NT2/D1 (cell line): ENCODE measurements around the gene LRRC36.
"Not testable (repeated sequence)": the region's sequence is repeated elsewhere in the genome, so short reads cannot be mapped to it uniquely, and the experiment has no call there.

Source experiments
- DNase-seq: peaks from one replicate; pipeline ENCODE4 v3.0.0-alpha.2; 2011; ENCODE audit warnings: low read depth, low spot score
- H3K27me3 ChIP-seq: 2 replicates; pipeline ENCODE4 v1.6.0; 2011; ENCODE audit warnings: mild to moderate bottlenecking; ENCODE audit not compliant: insufficient read length, insufficient read depth
- H3K36me3 ChIP-seq: 2 replicates; pipeline ENCODE4 v1.6.1; 2011; ENCODE audit warnings: mild to moderate bottlenecking, low read length, mixed read lengths; ENCODE audit not compliant: insufficient read depth, insufficient read length
- H3K4me1 ChIP-seq: 2 replicates; pipeline ENCODE4 v1.5.1; 2011; ENCODE audit not compliant: insufficient read depth, insufficient read length
- H3K4me3 ChIP-seq: 2 replicates; pipeline ENCODE4 v1.5.1; 2011; ENCODE audit warnings: low read depth; ENCODE audit not compliant: insufficient read length
- H3K9ac ChIP-seq: 2 replicates; pipeline ENCODE4 v1.6.0; 2011; ENCODE audit warnings: low read depth; ENCODE audit not compliant: insufficient read length
- H3K9me3 ChIP-seq: 2 replicates; pipeline ENCODE4 v1.5.1; 2011; ENCODE audit warnings: mild to moderate bottlenecking, low read length; ENCODE audit not compliant: insufficient read depth
- SUZ12 ChIP-seq: IDR thresholded peaks from 2 replicates; pipeline ENCODE4 v1.6.1; 2011; ENCODE audit not compliant: insufficient read length, insufficient read depth; ENCODE audit errors: extremely low read depth
- YY1 ChIP-seq: IDR thresholded peaks from 2 replicates; pipeline ENCODE4 v1.6.1; 2011; ENCODE audit not compliant: insufficient read length, insufficient read depth
- ZNF274 ChIP-seq: IDR thresholded peaks from 2 replicates; pipeline ENCODE4 v1.6.1; 2011; ENCODE audit warnings: mild to moderate bottlenecking, low read depth, low read length

Gene LRRC36

DNA sequence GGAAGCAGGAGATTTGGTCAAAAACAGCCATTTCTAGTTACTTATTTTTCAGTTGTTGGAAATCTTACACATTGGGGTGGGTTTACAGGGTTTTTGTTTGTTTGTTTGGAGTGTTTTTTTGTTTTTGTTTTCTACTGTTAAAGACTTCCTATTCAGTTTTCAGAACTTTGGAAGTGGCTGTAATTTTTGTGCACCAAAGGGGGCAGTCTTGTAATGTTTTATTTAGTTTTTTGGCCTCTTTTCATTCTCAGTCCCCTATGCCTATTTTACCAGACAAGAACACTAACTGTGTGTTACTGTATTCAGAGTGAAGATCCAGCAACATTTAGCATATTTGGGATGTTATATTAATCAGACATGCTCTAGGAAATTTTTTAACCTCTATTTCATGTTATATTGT lies 46.0 kb downstream of the LRRC36 start:
- H3K36me3 ChIP-seq = no peaks in the 10 kb centered on the region
- H3K27me3 ChIP-seq = peaks cover 4% of the 10 kb centered on the region
- H3K9ac ChIP-seq = no peak overlapping the region
- no peaks in the 10 kb centered on the region for H3K4me1 ChIP-seq
- H3K4me3 ChIP-seq = no peak overlapping the region
- TF ChIP-seq ZNF274 (no peak), YY1 (no peak), SUZ12 (no peak)
- DNase-seq = no peak
- no peaks in the 10 kb centered on the region for H3K9me3 ChIP-seq

DNA sequence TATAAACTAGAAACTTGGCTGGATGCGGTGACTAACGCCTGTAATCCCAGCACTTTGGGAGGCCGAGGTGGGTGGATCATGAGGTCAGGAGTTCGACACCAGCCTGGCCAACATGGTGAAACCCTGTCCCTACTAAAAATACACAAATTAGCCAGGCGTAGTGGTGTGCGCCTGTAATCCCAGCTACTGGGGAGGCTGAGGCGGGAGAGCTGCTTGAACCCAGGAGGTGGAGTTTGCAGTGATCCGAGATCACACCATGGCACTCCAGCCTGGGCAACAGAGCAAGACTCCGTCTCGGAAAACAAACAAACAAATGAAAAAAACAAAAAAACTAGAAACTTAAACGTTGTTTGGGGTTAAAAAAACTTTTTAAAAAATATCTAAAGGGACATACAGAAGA lies 49.4 kb downstream of the LRRC36 start:
- not testable (repeated sequence) for H3K9ac ChIP-seq, H3K27me3 ChIP-seq, H3K36me3 ChIP-seq, DNase-seq, H3K4me3 ChIP-seq, H3K4me1 ChIP-seq, H3K9me3 ChIP-seq

- Histone ChIP-seq H3K36me3 (no peaks in the 10 kb centered on the region), H3K9me3 (no peaks in the 10 kb centered on the region), H3K9ac (no peak overlapping the region), H3K27me3 (no peaks in the 10 kb centered on the region), H3K4me1 (no peaks in the 10 kb centered on the region), H3K4me3 (no peak overlapping the region)
- TF ChIP-seq YY1 (no peak), ZNF274 (no peak), SUZ12 (no peak)
- no peak for DNase-seq
Observed at GRCh38 chr16:67378642-67379041, 52.0 kb downstream of the LRRC36 start.

DNA sequence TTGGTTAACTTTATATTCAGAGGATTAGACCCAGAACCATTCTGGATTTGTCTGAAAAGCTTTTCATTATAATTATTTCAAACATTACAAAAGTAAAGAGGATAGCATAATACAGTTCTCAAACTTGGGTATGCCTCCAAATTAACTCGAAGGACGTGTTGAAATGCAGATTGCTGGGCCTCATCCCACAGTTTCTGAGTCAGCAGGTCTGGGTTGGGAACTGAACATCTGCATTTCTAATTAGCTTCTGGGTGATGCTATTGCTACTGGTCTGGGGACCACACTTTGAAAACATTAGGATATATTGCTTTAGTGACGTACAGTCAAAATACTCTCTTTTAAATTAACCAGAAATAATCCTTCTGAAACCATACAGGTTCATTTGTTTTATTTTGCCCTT lies 56.7 kb downstream of the LRRC36 start:
- Histone ChIP-seq H3K27me3 (peaks cover 4% of the 10 kb centered on the region), H3K9me3 (no peaks in the 10 kb centered on the region), H3K4me3 (no peak overlapping the region), H3K4me1 (no peaks in the 10 kb centered on the region), H3K9ac (no peak overlapping the region), H3K36me3 (no peaks in the 10 kb centered on the region)
- DNase-seq = no peak
- TF ChIP-seq ZNF274 (no peak), YY1 (no peak), SUZ12 (no peak)

DNA sequence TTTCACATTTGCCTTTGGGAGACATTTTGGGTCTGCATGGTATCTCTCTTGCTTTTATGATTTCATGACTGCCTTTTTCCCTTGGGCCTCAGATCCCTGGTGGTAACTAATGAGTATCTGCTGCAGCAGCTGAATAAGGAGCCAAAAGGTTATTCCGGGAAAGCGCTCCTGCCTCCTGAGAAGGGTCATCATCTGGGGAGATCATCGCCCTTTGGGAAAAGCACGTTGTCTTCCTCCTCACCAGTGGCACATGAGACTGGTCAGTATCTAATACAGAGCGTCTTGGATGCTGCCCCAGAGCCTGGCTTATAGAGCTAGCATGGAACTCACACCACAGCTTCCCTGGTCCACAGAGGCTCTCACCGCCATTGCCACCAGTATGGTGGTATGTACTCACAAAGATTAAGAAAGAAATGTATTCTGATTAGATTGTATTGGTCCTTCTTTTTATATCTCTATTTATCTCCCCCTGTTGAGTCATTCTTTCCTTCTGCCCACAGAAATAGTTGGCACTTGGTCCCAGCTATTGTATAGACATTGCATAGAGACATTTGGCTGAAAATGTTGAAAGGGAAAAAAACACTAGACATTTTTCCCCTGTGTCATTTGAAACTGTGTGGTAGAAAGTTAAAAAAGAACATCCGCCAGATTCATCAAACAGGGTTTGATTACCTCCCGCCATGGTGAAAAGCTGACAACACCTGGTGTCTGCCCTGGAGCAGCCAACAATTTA lies 58.3 kb downstream of the LRRC36 start:
- Histone ChIP-seq H3K4me1 (no peaks in the 10 kb centered on the region), H3K9ac (no peak overlapping the region), H3K36me3 (no peaks in the 10 kb centered on the region), H3K27me3 (peaks cover 4% of the 10 kb centered on the region), H3K9me3 (no peaks in the 10 kb centered on the region), H3K4me3 (no peak overlapping the region)
- no peak for DNase-seq
- TF ChIP-seq ZNF274 (no peak), YY1 (no peak), SUZ12 (no peak)

- H3K4me1 ChIP-seq = no peaks in the 10 kb centered on the region
- DNase-seq = no peak
- no peaks in the 10 kb centered on the region for H3K9me3 ChIP-seq
- no peaks in the 10 kb centered on the region for H3K36me3 ChIP-seq
- peaks cover 10% of the 10 kb centered on the region for H3K27me3 ChIP-seq
- no peak overlapping the region for H3K9ac ChIP-seq
- TF ChIP-seq SUZ12 = no peak
- TF ChIP-seq YY1 = no peak
- TF ChIP-seq ZNF274 = no peak
- H3K4me3 ChIP-seq = no peak overlapping the region
Observed at GRCh38 chr16:67386861-67387455, 60.3 kb downstream of the LRRC36 start.

DNA sequence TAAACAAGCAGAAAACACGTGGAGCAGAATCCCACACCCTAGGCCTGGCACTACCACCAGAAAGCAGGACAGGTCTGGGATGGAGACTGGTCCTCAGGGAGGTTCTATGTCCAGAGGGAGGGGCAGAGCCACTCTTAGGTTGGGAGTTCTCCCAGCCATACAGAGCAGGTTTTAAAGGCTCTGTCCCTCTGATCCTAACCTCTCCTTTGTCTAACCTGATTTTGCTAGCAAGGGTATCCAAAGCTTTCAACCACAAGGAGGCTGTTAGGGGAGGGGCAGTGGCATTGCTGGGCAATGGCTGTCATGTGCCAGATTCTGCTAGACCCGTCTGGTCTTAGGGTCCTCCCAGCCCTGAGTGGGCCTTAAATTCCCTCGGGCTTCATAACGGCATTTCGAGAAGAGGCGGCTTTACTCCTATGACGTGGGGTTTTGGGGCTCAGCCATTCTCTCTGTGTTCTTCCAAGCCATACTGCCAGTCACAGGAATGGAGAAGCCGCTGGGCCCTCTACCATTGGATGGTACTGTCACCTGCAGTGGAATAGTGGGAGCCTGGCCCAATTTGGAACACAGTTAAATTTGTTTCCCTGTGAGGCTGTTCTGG lies 61.0 kb downstream of the LRRC36 start:
- no peak for DNase-seq

More for the DNA sequence above, 61.0 kb downstream of the LRRC36 start:
- TF ChIP-seq SUZ12 = no peak
- no peak for TF ChIP-seq YY1
- no peak for TF ChIP-seq ZNF274
- H3K4me3 ChIP-seq = no peak overlapping the region
- H3K36me3 ChIP-seq = no peaks in the 10 kb centered on the region
- no peak overlapping the region for H3K9ac ChIP-seq
- H3K27me3 ChIP-seq = peaks cover 16% of the 10 kb centered on the region
- H3K9me3 ChIP-seq = no peaks in the 10 kb centered on the region
- H3K4me1 ChIP-seq = peaks cover under 1% of the 10 kb centered on the region
